Lower leg skin (tissue), 3 donors: ENCODE results near the gene FASTKD3.
"Not testable (repeated sequence)": the region's sequence is repeated elsewhere in the genome, so short reads cannot be mapped to it uniquely, and the experiment has no call there.

ENCODE experiments used
- POLR2A ChIP-seq, 2 donors: fragments of 450-650 bp; IDR thresholded peaks; one replicate each; pipeline ENCODE4 v1.6.1; 2016 to 2017; ENCODE audit warnings: antibody characterized with exemption in 2 of 2, mild to moderate bottlenecking in 1 of 2, moderate library complexity in 1 of 2
- TF ChIP-seq, protein P1 (sequence below), 3 donors: fragments of 450-650 bp; IDR thresholded peaks; one replicate each; pipeline ENCODE4 v1.5.1; 2016; ENCODE audit warnings: antibody characterized with exemption in 3 of 3, mild to moderate bottlenecking in 3 of 3, moderate library complexity in 2 of 3

DNA sequence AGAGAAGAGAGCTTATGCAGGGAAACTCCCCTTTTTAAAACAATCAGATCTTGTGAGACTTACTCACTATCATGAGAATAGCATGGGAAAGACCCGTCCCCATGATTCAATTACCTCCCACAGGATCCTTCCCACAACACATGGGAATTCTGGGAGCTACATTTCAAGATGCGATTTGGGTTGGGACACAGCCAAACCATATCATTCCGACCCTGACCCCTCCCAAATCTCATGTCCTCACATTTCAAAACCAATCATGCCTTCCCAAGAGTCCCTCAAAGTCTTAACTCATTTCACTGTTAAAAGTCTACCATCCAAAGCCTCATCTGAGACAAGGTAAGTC is 42.6 kb upstream of the FASTKD3 start:
- TF ChIP-seq, protein P1, sequence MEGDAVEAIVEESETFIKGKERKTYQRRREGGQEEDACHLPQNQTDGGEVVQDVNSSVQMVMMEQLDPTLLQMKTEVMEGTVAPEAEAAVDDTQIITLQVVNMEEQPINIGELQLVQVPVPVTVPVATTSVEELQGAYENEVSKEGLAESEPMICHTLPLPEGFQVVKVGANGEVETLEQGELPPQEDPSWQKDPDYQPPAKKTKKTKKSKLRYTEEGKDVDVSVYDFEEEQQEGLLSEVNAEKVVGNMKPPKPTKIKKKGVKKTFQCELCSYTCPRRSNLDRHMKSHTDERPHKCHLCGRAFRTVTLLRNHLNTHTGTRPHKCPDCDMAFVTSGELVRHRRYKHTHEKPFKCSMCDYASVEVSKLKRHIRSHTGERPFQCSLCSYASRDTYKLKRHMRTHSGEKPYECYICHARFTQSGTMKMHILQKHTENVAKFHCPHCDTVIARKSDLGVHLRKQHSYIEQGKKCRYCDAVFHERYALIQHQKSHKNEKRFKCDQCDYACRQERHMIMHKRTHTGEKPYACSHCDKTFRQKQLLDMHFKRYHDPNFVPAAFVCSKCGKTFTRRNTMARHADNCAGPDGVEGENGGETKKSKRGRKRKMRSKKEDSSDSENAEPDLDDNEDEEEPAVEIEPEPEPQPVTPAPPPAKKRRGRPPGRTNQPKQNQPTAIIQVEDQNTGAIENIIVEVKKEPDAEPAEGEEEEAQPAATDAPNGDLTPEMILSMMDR (IDR thresholded peaks at IDR 0.05): not testable (repeated sequence)
- TF ChIP-seq POLR2A (IDR thresholded peaks at IDR 0.05): not testable (repeated sequence)
